Measurements from ENCODE around the gene P2RX2.

GRCh38 chr12:132572801-132573760 is 45.5 kb upstream of the P2RX2 start:
- TF ChIP-seq POLR2A (IDR thresholded peaks at IDR 0.05) = no peak
- TF ChIP-seq, protein P1, sequence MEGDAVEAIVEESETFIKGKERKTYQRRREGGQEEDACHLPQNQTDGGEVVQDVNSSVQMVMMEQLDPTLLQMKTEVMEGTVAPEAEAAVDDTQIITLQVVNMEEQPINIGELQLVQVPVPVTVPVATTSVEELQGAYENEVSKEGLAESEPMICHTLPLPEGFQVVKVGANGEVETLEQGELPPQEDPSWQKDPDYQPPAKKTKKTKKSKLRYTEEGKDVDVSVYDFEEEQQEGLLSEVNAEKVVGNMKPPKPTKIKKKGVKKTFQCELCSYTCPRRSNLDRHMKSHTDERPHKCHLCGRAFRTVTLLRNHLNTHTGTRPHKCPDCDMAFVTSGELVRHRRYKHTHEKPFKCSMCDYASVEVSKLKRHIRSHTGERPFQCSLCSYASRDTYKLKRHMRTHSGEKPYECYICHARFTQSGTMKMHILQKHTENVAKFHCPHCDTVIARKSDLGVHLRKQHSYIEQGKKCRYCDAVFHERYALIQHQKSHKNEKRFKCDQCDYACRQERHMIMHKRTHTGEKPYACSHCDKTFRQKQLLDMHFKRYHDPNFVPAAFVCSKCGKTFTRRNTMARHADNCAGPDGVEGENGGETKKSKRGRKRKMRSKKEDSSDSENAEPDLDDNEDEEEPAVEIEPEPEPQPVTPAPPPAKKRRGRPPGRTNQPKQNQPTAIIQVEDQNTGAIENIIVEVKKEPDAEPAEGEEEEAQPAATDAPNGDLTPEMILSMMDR (IDR thresholded peaks at IDR 0.05) = no peak
